Ramos (cell line): ENCODE results near the gene AGBL5.

Experiments used
- in situ Hi-C: fragments of 300-500 bp; cut with MboI; formaldehyde crosslinking; loops from one replicate; pipeline ENCODE4 v1.14.3; 2022; ENCODE audit warnings: low sequenced_read_pairs; ENCODE audit not compliant: unreplicated experiment

The AGBL5 gene

DNA sequence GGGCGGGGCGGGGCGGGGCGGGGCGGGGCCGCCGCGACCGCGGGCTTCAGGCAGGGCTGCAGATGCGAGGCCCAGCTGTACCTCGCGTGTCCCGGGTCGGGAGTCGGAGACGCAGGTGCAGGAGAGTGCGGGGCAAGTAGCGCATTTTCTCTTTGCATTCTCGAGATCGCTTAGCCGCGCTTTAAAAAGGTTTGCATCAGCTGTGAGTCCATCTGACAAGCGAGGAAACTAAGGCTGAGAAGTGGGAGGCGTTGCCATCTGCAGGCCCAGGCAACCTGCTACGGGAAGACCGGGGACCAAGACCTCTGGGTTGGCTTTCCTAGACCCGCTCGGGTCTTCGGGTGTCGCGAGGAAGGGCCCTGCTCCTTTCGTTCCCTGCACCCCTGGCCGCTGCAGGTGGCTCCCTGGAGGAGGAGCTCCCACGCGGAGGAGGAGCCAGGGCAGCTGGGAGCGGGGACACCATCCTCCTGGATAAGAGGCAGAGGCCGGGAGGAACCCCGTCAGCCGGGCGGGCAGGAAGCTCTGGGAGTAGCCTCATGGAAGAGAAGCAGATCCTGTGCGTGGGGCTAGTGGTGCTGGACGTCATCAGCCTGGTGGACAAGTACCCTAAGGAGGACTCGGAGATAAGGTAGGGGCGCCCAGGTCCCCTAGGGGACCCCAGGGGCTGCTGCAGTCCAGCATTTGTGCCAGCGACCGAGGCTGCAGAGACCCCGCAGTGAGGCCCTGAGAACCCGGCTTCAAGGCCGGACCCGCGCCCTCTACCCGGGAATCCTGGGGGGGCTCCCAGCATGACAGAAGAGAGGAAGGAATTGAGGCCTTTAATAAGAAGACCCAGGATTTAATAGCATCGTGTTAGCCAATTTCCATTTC lies 35.5 kb downstream of the AGBL5 start, which contains the start of gene KHK:
Gene KHK (plus strand): TSS at position 49 of the 870 bp plus-strand sequence. CDS start 488 bp downstream, at position 537.
- in situ Hi-C loops = loop anchor here (10.0 kb wide), 1 partner anchor 122 kb away; no protein-coding TSS in a partner anchor

DNA sequence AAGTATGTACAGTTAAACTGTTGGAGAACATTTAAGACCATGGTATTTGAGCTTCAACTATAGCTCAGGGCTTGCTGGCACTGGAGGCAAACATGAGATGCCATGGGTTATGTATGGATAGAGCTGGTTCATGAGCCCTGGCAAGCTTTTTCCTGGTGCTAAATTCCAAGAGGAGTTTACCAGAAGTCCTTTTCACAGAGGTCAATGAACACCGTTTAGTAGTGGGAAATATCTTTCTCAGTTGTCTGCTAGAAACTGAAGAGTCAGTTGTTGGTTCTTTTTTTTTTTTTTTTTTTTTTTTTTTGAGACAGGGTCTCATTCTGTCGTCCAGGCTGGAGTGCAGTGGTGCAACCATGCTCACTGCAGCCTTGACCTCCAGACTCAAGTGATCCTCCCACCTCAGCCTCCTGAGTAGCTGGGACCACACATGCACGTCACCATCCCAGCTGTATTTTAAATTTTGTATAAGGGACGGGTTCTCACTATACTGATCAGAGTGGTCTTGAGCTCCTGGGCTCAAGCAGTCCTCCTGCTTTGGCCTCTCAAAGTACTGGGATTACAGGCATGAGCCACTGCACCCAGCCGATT lies 36.4 kb downstream of the AGBL5 start:
- in situ Hi-C loops = loop anchor here (10.0 kb wide), 1 partner anchor 123 kb away; no protein-coding TSS in a partner anchor

- in situ Hi-C loops = loop anchor here (10.0 kb wide), 1 partner anchor 124 kb away; no protein-coding TSS in a partner anchor
Observed at GRCh38 chr2:27088634-27089033, 37.2 kb downstream of the AGBL5 start.

- in situ Hi-C loops = loop anchor here (10.0 kb wide), 1 partner anchor 125 kb away; no protein-coding TSS in a partner anchor
Observed at GRCh38 chr2:27089111-27089954, 37.9 kb downstream of the AGBL5 start.

- in situ Hi-C loops = no loop called here
Observed at GRCh38 chr2:27091746-27092695, 40.6 kb downstream of the AGBL5 start.

GRCh38 chr2:27092696-27093429 lies 41.4 kb downstream of the AGBL5 start:
- in situ Hi-C loops = no loop called here

DNA sequence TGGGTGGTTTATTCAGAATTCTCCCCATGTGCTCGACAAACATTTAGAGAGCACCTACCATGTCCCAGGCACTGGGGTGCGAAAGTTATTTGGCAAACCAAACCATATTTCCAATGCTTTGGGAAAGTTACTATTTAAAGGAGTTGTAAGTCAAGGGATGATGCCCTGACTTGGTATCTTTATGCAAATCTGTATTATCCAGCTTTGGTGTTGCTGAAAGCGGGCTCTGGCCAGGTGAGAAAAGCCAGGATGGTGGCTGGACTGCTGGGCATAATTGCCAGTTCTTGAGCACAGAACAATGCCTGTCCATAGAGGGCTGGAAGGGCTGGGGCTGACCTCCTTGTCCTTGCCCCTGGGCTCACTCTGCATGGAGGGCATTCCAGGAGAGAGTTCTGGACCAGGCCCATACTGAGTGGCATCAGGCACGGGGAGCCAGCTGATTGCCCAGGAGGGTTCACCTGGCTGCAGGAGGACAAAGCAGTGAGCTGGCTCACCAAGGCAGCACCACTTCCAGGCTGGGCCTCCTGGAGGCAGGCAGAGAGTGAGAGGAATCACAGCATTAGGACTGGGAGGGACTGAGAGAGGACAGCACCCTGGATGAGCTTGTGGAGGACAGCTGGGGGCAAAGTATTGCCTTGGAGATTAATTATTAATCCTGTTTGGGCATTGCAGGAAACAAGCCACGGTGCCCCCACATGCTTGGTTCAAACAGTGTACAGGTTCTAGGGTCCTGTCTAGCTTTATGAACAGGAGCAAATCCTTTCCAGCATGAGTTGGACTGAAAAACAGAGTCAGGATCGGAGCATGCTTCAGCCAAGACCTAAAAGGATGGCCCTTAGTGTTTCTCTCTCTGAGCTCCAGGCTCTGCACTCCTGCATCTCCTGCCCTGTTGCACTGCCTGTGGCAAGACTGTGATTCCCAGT lies 42.2 kb downstream of the AGBL5 start:
- in situ Hi-C loops = no loop called here

- in situ Hi-C loops = no loop called here
Observed at GRCh38 chr2:27094353-27094984, 43.0 kb downstream of the AGBL5 start.

GRCh38 chr2:27095427-27095744 lies 43.9 kb downstream of the AGBL5 start:
- in situ Hi-C loops = no loop called here

DNA sequence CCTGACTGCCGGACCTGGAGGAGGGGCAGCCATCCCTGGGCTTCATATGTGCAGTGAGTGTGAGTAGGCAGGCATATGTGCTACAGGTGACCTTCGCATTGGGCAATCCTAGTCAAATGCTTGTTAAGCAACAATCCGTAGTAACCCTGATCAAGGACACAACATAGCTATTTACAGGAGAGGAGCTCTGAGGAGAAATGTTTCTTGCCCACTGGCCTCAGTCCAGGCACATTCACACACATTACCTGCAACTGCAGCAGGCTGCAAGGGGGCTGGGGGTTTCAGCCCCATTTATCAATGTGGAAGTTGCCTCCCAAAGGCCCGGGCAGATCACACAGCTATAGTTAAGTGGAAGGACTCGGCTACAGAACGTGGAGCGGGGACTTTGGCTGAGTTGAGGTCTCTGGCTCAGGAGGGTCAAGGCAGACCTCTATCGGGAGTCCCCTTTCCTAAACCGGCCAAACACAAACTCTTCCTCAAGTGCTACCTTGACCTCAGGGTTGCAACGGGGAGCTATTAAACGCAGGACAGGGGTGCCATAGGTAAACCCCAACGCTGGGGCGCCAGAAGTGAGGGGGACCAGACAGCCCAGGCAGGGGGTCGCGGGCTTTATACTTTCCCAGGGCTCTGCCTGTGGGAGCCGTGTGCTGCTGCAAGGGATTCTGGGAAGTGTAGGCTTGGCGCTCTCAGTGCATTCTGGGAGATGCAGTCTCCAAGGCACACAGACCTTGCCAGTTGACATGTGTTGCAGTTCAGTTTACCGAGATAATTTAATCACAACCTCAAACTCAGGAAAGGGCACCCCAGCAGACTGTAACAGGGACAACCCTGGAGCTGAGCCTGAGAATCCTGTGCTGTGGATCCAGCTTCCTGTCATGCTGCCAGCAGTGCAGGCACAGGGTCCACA lies 44.5 kb downstream of the AGBL5 start:
- in situ Hi-C loops = no loop called here

- in situ Hi-C loops = no loop called here
Observed at GRCh38 chr2:27096748-27097297, 45.4 kb downstream of the AGBL5 start.

DNA sequence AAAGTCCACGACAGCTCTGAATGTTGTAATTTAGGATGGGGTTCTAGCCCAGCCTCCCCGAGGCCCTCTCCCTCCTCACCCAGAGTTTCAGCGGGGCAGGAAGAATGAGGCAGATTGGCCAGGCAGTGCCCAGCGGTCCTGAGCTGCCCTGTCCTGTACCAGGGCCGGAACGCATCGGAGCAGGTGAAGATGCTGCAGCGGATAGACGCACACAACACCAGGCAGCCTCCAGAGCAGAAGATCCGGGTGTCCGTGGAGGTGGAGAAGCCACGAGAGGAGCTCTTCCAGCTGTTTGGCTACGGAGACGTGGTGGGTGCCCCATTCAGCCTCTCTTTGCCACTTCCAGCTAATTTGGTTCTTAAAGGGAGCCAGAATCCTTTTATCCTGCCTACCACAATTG lies 45.9 kb downstream of the AGBL5 start:
- in situ Hi-C loops = no loop called here

GRCh38 chr2:27099334-27099955 lies 48.0 kb downstream of the AGBL5 start:
- in situ Hi-C loops = no loop called here

DNA sequence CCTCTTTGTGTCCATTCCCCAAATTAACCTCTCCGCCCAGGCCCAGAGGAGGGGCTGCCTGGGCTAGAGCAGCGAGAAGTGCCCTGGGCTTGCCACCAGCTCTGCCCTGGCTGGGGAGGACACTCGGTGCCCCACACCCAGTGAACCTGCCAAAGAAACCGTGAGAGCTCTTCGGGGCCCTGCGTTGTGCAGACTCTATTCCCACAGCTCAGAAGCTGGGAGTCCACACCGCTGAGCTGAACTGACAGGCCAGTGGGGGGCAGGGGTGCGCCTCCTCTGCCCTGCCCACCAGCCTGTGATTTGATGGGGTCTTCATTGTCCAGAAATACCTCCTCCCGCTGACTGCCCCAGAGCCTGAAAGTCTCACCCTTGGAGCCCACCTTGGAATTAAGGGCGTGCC lies 48.6 kb downstream of the AGBL5 start:
- in situ Hi-C loops = loop anchor here (5.0 kb wide), 1 partner anchor 182 kb away; the partner anchor contains the start of gene TRIM54

DNA sequence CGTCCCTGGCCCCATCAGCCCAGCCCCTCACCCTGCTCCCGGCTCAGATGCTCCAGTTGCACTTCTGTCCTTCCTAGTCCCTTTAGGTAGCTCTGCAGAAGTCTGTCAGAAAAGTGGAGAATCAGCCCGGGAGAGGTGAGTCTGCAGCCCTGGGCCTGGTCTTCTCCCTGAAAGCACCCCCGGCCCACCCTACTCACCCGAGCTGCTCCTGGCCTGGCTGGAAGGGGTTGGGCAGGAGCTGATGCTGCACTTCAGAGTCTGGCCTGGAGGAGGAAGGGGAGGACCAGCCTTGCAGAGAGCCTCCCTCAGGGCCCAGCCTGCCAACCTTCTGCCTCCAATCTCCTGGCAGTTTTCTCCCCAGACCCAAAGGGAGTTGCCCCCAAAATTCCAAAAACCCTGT lies 50.9 kb downstream of the AGBL5 start:
- in situ Hi-C loops = loop anchor here (5.0 kb wide), 1 partner anchor 180 kb away; the partner anchor contains the start of gene TRIM54
